Central memory CD8-positive, alpha-beta T cell (primary cell): ENCODE data around the gene PRND.
A peak's percentile ranks its signal among the peaks of the same experiment; 100 is the strongest.
"Not testable (repeated sequence)": the region's sequence is repeated elsewhere in the genome, so short reads cannot be mapped to it uniquely, and the experiment has no call there.

Experiments
- ATAC-seq: fragments of 150-1000 bp; cut with Tn5 transposase; replicated peaks from 2 replicates; pipeline ENCODE4 v1.10.0; 2022; ENCODE audit warnings: mild to moderate bottlenecking, moderate FRiP score, moderate number of reproducible peaks; ENCODE audit not compliant: poor library complexity, severe bottlenecking; ENCODE audit errors: extremely low read depth
- DNase-seq, 2 donors: peaks; one replicate each; pipeline ENCODE4 v3.0.0; 2021; ENCODE audit warnings: low spot score in 2 of 2
- H3K27ac Mint-ChIP-seq: one replicate; pipeline ENCODE4 v1.8.0; 2022; ENCODE audit warnings: low read depth, mild to moderate bottlenecking, moderate library complexity, mixed read lengths
- H3K27me3 Mint-ChIP-seq: one replicate; pipeline ENCODE4 v1.8.0; 2022; ENCODE audit warnings: mixed read lengths
- H3K36me3 Mint-ChIP-seq: one replicate; pipeline ENCODE4 v1.8.0; 2022; ENCODE audit warnings: mild to moderate bottlenecking, moderate library complexity, mixed read lengths; ENCODE audit not compliant: insufficient read depth
- H3K4me1 Mint-ChIP-seq: one replicate; pipeline ENCODE4 v1.8.0; 2022; ENCODE audit warnings: mixed read lengths
- H3K4me3 Mint-ChIP-seq: one replicate; pipeline ENCODE4 v1.8.0; 2022; ENCODE audit warnings: mild to moderate bottlenecking, moderate library complexity, mixed read lengths
- H3K9me3 Mint-ChIP-seq: one replicate; pipeline ENCODE4 v1.8.0; 2022; ENCODE audit warnings: mixed read lengths

The PRND gene

DNA sequence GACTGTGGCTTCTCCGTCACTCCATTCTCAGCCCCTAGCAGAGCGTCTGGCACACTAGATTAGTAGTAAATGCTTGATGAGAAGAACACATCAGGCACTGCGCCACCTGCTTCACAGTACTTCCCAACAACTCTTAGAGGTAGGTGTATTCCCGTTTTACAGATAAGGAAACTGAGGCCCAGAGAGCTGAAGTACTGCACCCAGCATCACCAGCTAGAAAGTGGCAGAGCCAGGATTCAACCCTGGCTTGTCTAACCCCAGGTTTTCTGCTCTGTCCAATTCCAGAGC lies 3.5 kb downstream of the PRND start:
- Mint-ChIP-seq H3K4me3 (no peak overlapping the region), H3K27ac (no peak overlapping the region), H3K27me3 (no peaks in the 10 kb centered on the region), H3K4me1 (peaks cover 19% of the 10 kb centered on the region), H3K36me3 (peaks cover 3% of the 10 kb centered on the region), H3K9me3 (no peaks in the 10 kb centered on the region)
- ATAC-seq (no peak), DNase-seq (no peak)

DNA sequence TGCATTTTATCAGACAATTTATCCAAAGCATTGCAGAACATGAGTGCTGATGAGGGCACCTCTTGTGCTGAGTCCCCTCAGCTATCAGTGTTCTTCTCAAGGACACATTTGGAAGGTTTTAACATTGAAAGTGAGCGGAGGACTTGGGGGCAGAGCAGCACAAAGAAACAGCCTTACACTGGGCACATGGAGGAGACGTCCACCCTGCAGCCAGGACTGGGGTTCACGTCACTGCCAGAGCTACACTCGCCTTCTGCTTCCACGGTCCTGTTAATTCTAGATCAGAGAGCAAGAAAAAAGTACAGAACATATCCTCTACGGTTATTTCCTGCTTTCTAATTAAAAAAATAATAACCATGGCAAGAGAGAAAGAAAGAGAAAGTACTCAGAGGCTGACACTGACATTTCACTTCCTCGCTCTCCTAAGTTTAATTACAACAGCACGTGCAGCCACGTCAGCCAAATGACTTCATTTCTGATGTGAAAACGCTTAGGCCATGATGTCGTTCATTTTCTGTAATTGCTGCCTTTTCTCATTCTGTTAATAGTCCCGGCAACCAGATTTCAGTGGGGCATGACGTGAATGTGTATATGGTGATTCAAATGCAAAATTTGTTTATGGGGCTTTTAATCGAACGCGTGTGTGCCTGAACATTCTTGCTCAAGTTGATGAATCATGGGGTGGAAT lies 5.1 kb downstream of the PRND start:
- Mint-ChIP-seq H3K4me1 (peaks cover 10% of the 10 kb centered on the region), H3K36me3 (peaks cover 3% of the 10 kb centered on the region), H3K27me3 (peaks cover 2% of the 10 kb centered on the region), H3K27ac (peak overlapping the region; percentile 89), H3K9me3 (no peaks in the 10 kb centered on the region), H3K4me3 (peak overlapping the region; percentile 64)
- ATAC-seq (peak; percentile 86), DNase-seq (no peak)

DNA sequence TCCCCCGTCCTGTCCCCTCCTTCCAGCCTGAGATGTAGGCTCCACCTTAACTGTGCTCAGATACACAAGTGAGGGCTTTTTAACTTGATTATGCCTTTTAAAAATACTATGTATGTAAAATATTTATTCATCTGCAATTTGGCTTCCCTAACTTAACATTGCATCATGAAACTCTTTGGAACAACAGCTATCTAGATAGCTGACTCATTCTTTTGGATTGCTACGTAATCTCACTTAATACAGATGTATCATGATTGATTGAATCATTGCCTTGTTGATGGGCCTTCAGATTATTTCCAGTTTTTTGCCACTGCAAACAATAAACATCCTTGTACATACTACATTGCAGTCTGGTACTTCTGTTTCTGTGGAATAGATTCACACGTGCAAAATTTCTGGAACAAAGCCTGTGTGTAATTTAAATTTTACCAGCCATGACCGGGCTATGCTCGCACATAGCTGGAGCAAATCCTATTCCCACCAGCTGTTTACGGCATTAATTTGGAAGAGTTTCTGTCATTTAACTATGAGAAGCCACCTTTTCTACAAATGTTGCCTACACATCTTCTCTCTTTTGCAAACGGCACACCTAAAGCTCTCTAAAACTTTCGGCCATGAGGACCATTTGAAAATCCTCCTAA lies 6.5 kb downstream of the PRND start:
- Mint-ChIP-seq H3K4me3 (no peak overlapping the region), H3K36me3 (peaks cover 3% of the 10 kb centered on the region), H3K4me1 (peaks cover 10% of the 10 kb centered on the region), H3K27ac (no peak overlapping the region), H3K9me3 (no peaks in the 10 kb centered on the region), H3K27me3 (peaks cover 16% of the 10 kb centered on the region)
- DNase-seq (no peak), ATAC-seq (no peak)

DNA sequence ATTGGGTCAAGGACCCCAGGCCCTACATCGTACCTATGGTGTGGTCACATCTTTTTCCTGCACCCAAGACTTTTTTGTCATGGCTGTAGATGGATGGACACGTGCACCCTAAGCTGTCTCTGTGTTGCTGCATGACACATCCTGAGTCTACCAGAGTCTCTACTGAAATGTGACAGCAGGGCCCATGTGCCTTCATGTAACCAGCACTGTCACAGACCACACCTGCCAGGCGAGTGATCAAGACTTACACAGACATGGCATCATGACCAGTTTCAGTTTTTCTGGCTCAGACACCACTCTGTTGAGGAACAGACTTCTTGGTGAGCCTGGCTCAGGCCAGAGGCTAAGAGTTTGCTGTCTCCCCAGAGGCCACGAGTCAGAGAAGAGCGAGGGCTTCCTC lies 7.6 kb downstream of the PRND start:
- DNase-seq (no peak), ATAC-seq (no peak)
- Mint-ChIP-seq H3K27ac (no peak overlapping the region), H3K9me3 (no peaks in the 10 kb centered on the region), H3K4me1 (peaks cover 10% of the 10 kb centered on the region), H3K36me3 (peaks cover 3% of the 10 kb centered on the region), H3K27me3 (peaks cover 22% of the 10 kb centered on the region), H3K4me3 (no peak overlapping the region)

DNA sequence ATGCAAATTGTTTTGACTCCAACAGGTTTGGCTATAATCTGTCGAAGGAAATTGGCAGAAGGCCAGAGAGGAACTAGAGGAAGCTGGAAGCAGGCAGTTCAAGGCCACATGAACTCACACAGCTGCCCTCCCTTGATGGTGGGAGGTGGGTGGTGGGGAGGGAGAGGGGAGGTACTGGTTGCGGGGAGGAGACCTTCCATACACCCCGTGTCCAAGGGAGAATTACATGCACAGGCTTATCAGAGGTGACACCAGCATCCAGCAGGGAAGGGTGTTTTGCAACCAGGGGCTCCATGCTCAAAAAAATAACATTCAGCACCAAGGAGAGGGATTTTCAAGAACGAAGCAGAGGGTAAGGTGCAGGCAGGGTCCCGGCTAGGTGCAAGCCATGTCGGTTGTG lies 9.1 kb downstream of the PRND start:
- ATAC-seq, result no peak
- peaks cover 10% of the 10 kb centered on the region for H3K4me1 Mint-ChIP-seq

DNA sequence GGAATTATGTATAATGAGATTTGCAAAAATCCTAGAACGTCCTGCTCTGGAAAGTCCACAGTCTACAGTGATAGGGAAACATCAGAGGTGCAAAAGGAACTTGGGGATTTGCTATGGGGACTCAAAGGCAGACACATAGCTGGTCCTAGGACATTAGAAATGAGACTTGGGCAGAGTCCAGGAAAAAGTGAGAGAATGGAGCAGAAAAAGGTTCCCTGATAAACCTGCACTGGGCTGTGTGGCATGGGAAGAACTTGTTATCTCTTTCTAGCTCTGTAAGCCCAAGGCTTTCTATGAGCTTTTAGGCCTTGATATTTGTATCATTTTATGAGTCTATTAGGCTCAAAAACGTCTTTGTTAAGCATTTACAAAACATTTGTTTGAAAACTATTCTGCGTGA lies 15.2 kb downstream of the PRND start:
- DNase-seq (no peak), ATAC-seq (no peak)
- Mint-ChIP-seq H3K4me3 (no peak overlapping the region), H3K4me1 (peaks cover 5% of the 10 kb centered on the region), H3K27me3 (peaks cover 53% of the 10 kb centered on the region), H3K36me3 (no peaks in the 10 kb centered on the region), H3K9me3 (no peaks in the 10 kb centered on the region), H3K27ac (no peak overlapping the region)

More for the DNA sequence above, 9.1 kb downstream of the PRND start:
- Mint-ChIP-seq H3K36me3 (peaks cover 3% of the 10 kb centered on the region), H3K4me3 (no peak overlapping the region), H3K27me3 (peaks cover 30% of the 10 kb centered on the region), H3K9me3 (no peaks in the 10 kb centered on the region), H3K27ac (no peak overlapping the region)
- no peak for DNase-seq

DNA sequence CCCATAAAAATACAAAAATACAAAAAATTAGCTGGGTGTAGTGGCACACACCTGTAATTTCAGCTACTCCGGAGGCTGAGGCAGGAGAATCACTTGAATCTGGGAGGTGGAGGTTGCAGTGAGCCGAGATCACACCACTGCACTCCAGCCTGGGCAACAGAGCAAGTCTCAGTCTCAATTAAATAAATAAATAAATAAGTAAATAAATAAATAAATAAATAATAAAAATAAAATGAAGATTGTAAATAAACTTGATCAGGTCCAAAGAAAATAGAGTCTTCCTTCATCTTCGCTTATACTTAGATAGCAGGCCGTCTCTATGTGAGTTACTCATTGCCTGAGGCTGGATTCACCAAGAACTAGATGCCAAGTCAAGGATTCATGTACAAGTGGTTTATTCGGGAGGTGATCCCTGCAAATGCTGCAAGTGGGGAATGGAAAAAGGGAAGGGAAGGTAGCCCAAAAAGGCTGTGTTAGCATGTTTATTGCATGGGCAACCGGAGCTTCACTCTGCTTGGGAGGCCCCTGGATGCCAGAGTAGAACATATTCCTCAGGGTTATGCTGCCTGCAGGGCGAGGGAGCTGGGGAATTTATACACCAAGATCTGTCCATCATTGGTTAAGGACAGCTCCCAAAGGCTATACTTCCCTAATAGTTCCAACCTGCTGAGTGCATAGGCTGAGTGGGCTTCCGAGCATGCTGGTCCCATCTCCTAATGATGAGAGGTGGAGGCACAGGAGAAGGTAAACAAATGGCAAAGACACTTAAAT lies 16.3 kb downstream of the PRND start:
- peaks cover 5% of the 10 kb centered on the region for H3K4me1 Mint-ChIP-seq
- H3K27me3 Mint-ChIP-seq, result peaks cover 42% of the 10 kb centered on the region
- no peaks in the 10 kb centered on the region for H3K9me3 Mint-ChIP-seq
- DNase-seq, result no peak
- no peak overlapping the region for H3K4me3 Mint-ChIP-seq
- no peak for ATAC-seq
- no peaks in the 10 kb centered on the region for H3K36me3 Mint-ChIP-seq
- no peak overlapping the region for H3K27ac Mint-ChIP-seq

DNA sequence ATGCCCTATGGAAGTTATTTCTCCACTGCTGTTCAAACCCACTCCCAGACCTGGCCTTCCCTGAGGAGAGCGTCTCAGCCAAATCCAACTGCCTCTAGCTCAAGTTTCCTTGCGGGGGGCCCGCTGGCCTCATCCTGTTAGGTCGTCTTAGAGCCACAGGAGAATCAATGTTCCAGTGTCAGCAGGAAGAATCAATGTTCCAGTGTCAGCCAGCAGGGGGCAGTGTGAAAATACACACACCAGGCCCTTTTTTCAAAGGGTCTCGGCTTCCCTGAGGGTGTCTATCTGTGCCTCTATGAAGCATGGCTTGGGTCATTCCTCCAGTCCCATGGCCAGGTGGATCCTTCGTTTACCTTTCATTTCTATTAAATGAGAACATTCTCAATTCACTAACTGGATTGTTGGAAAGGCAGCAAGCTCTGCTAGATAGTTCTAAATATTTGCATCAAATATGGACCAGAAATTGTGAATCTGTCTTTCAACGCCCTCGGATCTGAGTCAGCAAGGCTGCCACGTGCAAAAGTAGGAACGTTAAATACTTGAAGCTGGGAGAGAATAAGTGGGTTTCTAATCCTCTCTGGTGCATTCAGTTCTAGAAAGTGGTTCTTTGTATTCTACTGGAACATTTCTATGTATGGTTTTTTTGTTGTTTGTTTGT lies 19.2 kb downstream of the PRND start:
- H3K27ac Mint-ChIP-seq, result no peak overlapping the region

DNA sequence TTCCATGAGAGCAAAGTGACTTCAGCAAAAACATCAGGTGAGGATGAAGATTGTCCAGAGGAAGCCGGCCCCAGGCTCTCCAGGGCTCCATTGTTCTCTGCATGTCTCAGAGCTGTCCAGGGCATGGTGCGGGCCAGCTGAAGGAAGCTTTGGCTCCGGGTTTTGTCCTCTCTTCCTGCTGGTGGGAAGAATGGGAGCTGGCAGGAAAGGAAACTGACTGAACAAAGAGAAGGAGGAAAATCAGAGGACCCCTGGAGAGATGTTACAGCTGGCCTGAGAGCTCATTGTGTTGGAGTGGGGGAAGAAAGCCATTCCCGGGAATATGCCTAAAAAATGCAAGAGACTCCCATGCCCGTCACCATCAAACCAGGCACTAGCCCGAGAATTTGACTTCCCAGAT lies 27.1 kb downstream of the PRND start:
- no peaks in the 10 kb centered on the region for H3K36me3 Mint-ChIP-seq
- no peaks in the 10 kb centered on the region for H3K4me1 Mint-ChIP-seq
- H3K4me3 Mint-ChIP-seq, result no peak overlapping the region
- peaks cover 9% of the 10 kb centered on the region for H3K27me3 Mint-ChIP-seq
- no peaks in the 10 kb centered on the region for H3K9me3 Mint-ChIP-seq
- ATAC-seq, result no peak
- no peak for DNase-seq
- H3K27ac Mint-ChIP-seq, result no peak overlapping the region

More for the DNA sequence above, 19.2 kb downstream of the PRND start:
- H3K4me3 Mint-ChIP-seq, result no peak overlapping the region
- DNase-seq, result peak; percentile 38 to 60
- no peaks in the 10 kb centered on the region for H3K36me3 Mint-ChIP-seq
- no peak for ATAC-seq
- H3K9me3 Mint-ChIP-seq, result no peaks in the 10 kb centered on the region
- peaks cover 25% of the 10 kb centered on the region for H3K27me3 Mint-ChIP-seq
- peaks cover 5% of the 10 kb centered on the region for H3K4me1 Mint-ChIP-seq

DNA sequence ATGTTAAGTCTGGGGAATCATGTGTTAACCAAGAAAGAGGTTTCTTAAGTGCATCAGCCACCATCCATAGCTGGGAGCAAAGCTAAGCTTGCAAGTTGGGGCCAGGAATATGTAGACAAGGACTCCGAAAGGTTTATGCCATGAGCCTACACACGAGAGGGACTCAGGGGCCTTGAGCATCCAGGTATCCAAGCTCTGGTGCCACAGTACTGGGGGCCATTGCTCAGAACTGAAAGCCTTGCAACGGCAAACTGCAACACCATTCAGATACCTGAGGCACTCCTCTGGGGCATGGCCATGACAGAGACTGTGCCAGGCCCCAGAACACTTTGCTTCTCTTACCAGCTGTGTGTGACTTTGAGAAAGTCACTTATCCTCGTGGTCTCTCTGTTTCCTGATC lies 27.6 kb downstream of the PRND start:
- DNase-seq (no peak), ATAC-seq (no peak)
- Mint-ChIP-seq H3K27ac (no peak overlapping the region), H3K4me1 (no peaks in the 10 kb centered on the region), H3K9me3 (no peaks in the 10 kb centered on the region), H3K27me3 (peaks cover 9% of the 10 kb centered on the region), H3K4me3 (no peak overlapping the region), H3K36me3 (no peaks in the 10 kb centered on the region)

DNA sequence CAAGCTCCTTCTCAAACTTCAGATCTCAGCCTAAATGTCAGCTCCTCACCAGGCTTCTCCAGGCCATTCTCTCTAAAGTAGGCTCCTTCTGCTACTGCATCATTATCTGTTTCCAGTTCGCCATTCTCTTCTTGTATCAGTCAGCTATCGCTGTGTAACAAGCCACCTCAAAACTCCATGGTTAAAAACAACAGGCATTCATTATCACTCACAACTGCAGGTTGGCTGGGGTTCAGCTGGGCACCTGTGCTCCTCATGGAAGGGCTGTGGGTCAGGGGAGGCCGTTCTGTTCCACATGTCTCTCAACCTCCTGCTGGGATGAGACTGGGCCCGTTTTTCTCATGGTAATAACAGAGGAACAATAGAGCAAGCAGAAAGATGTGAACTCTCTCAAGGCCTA lies 28.7 kb downstream of the PRND start:
- H3K36me3 Mint-ChIP-seq, result no peaks in the 10 kb centered on the region

DNA sequence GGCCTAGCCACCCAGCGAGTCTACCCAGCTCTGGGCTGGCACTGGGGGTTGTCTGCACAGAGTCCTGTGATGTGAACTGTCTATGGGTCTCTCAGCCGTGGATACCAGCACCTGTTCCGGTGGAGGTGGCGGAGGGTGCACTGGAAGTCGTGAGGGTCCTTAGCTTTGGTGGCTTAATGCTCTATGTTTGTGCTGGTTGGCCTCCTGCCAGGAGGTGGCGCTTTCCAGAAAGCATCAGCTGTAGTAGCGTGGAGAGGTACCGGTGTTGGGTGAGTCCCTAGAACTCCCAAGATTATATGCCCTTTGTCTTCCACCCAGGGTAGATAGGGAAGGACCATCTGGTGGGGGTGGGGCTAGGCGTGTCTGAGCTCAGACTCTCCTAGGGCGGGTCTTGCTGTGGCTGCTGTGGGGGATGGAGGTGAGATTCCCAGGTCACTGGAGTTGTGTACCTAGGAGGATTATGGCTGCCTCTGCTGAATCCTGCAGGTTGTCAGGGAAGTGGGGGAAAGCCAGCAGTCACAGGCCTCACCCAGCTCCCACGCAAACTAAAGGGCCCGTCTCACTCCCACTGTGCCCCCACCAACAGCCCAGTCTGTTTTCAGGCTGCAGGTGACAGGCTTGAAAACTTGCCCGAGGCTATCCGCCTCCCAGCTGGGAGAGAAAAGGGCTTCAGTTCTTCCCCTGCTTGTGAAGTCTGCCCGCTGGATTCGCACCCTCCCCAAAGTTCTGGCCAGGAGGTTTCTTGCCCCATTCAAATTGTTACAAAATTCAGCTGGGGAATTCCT lies 37.6 kb downstream of the PRND start:
- DNase-seq, H3K4me1 Mint-ChIP-seq, H3K27ac Mint-ChIP-seq, H3K9me3 Mint-ChIP-seq, ATAC-seq, H3K36me3 Mint-ChIP-seq, H3K4me3 Mint-ChIP-seq: not testable (repeated sequence)
- H3K27me3 Mint-ChIP-seq, result peaks cover 14% of the 10 kb centered on the region

More for the DNA sequence above, 28.7 kb downstream of the PRND start:
- peaks cover 9% of the 10 kb centered on the region for H3K27me3 Mint-ChIP-seq
- ATAC-seq (no peak), DNase-seq (no peak)
- H3K4me3 Mint-ChIP-seq, result no peak overlapping the region
- no peaks in the 10 kb centered on the region for H3K4me1 Mint-ChIP-seq
- H3K9me3 Mint-ChIP-seq, result no peaks in the 10 kb centered on the region
- H3K27ac Mint-ChIP-seq, result no peak overlapping the region
